IMR-90 (cell line): ENCODE measurements around the gene DHRS12.
A peak's percentile ranks its signal among the peaks of the same experiment; 100 is the strongest.

Experiments
- BHLHE40 ChIP-seq: fragments of 150-350 bp; IDR thresholded peaks from 2 replicates; pipeline ENCODE4 v1.6.1; 2016; ENCODE audit warnings: mild to moderate bottlenecking, low read depth, low read length
- CEBPB ChIP-seq: IDR thresholded peaks from 2 replicates; pipeline ENCODE4 v1.6.1; 2012; ENCODE audit warnings: low read depth, low read length, improper control_type of control experiment
- CTCF ChIP-seq: conservative IDR thresholded peaks from 2 replicates; pipeline ENCODE4 v1.5.1; 2012; ENCODE audit warnings: mild to moderate bottlenecking, low read depth, low read length, improper control_type of control experiment
- FOS ChIP-seq: fragments of 150-350 bp; IDR thresholded peaks from 2 replicates; pipeline ENCODE4 v1.6.1; 2016; ENCODE audit warnings: low read depth, low read length
- MAFK ChIP-seq: IDR thresholded peaks from 2 replicates; pipeline ENCODE4 v1.6.1; 2012; ENCODE audit warnings: low read depth, low read length, improper control_type of control experiment
- MXI1 ChIP-seq: IDR thresholded peaks from 2 replicates; pipeline ENCODE4 v1.6.1; 2012; ENCODE audit warnings: low read depth, mild to moderate bottlenecking, low read length, moderate library complexity, borderline replicate concordance
- POLR2A ChIP-seq: IDR thresholded peaks from 2 replicates; pipeline ENCODE4 v1.6.1; 2012; ENCODE audit warnings: mild to moderate bottlenecking, low read depth, low read length
- SMC3 ChIP-seq: fragments of 150-350 bp; IDR thresholded peaks from 2 replicates; pipeline ENCODE4 v1.6.1; 2016; ENCODE audit warnings: low read depth, mild to moderate bottlenecking, antibody characterized with exemption, low read length, moderate library complexity
- USF2 ChIP-seq: fragments of 150-350 bp; IDR thresholded peaks from 2 replicates; pipeline ENCODE4 v1.6.1; 2017; ENCODE audit warnings: mild to moderate bottlenecking, antibody characterized with exemption, low read length, low read depth

GRCh38 chr13:51832471-51833152 is 28.6 kb upstream of the DHRS12 start:
- TF ChIP-seq POLR2A (no peak), CTCF (peak; percentile 38), CEBPB (no peak), BHLHE40 (no peak), USF2 (no peak), FOS (no peak), SMC3 (peak; percentile 33; the same call in 1 of the 2 replicates), MXI1 (no peak), MAFK (no peak)
